GM18526 (cell line): ENCODE data around the gene PSMB7.

Source experiments
- POLR2A ChIP-seq: IDR thresholded peaks from 3 replicates; pipeline ENCODE4 v1.6.1; 2011; ENCODE audit not compliant: insufficient read length; ENCODE audit errors: extremely low read depth

The PSMB7 gene

GRCh38 chr9:124450241-124450924 is 35.1 kb upstream of the PSMB7 start, which contains the start of gene ADGRD2:
ADGRD2 (plus strand) TSS chr9:124450451; CDS start chr9:124451667, 1,216 bp downstream.
- TF ChIP-seq POLR2A: no peak

GRCh38 chr9:124449381-124450151 is 34.3 kb upstream of the PSMB7 start:
- no peak for TF ChIP-seq POLR2A

GRCh38 chr9:124448019-124448418 is 32.8 kb upstream of the PSMB7 start:
- no peak for TF ChIP-seq POLR2A

- no peak for TF ChIP-seq POLR2A
These were observed 32.0 kb upstream of the PSMB7 start for GRCh38 chr9:124447297-124447661.

GRCh38 chr9:124444166-124444565 is 28.9 kb upstream of the PSMB7 start:
- TF ChIP-seq POLR2A: no peak

GRCh38 chr9:124443625-124444024 is 28.4 kb upstream of the PSMB7 start:
- TF ChIP-seq POLR2A: no peak

GRCh38 chr9:124442826-124443225 is 27.6 kb upstream of the PSMB7 start:
- no peak for TF ChIP-seq POLR2A

- no peak for TF ChIP-seq POLR2A
These were observed 27.1 kb upstream of the PSMB7 start for GRCh38 chr9:124442379-124442778.

GRCh38 chr9:124441291-124441690 is 26.0 kb upstream of the PSMB7 start:
- TF ChIP-seq POLR2A: no peak

GRCh38 chr9:124440786-124441185 is 25.5 kb upstream of the PSMB7 start:
- no peak for TF ChIP-seq POLR2A

- no peak for TF ChIP-seq POLR2A
These were observed 24.5 kb upstream of the PSMB7 start for GRCh38 chr9:124439686-124440243.

GRCh38 chr9:124439086-124439485 is 23.8 kb upstream of the PSMB7 start:
- no peak for TF ChIP-seq POLR2A

GRCh38 chr9:124438091-124438490 is 22.8 kb upstream of the PSMB7 start:
- no peak for TF ChIP-seq POLR2A

GRCh38 chr9:124437086-124437485 is 21.8 kb upstream of the PSMB7 start:
- no peak for TF ChIP-seq POLR2A

- no peak for TF ChIP-seq POLR2A
These were observed 21.1 kb upstream of the PSMB7 start for GRCh38 chr9:124436320-124436719.

- no peak for TF ChIP-seq POLR2A
These were observed 14.3 kb upstream of the PSMB7 start for GRCh38 chr9:124429530-124429867.
